Panc1 (cell line): ENCODE results near the gene DAZAP1.

Source experiments
- CTCF ChIP-seq: fragments of 450-650 bp; IDR thresholded peaks from 2 replicates; pipeline ENCODE4 v1.5.1; 2017; ENCODE audit warnings: mild to moderate bottlenecking
- POLR2AphosphoS5 ChIP-seq: IDR thresholded peaks from 2 replicates; pipeline ENCODE4 v1.6.1; 2012; ENCODE audit warnings: mild to moderate bottlenecking, low read depth, low read length, moderate library complexity

- TF ChIP-seq CTCF: no peak
- no peak for TF ChIP-seq POLR2AphosphoS5
Observed at GRCh38 chr19:1412323-1412923, 5.0 kb downstream of the DAZAP1 start.
